ENCODE measurements around the gene ARRB1.
"Not testable (repeated sequence)": the region's sequence is repeated elsewhere in the genome, so short reads cannot be mapped to it uniquely, and the experiment has no call there.

Gene ARRB1

GRCh38 chr11:75351541-75351790 lies at the start of gene ARRB1:
Gene ARRB1, minus strand, starts transcription at chr11:75351661. Its CDS starts 54 bp downstream, at chr11:75351607.
- no peak for DNase-seq (ENCODE audit: low read depth)

DNA sequence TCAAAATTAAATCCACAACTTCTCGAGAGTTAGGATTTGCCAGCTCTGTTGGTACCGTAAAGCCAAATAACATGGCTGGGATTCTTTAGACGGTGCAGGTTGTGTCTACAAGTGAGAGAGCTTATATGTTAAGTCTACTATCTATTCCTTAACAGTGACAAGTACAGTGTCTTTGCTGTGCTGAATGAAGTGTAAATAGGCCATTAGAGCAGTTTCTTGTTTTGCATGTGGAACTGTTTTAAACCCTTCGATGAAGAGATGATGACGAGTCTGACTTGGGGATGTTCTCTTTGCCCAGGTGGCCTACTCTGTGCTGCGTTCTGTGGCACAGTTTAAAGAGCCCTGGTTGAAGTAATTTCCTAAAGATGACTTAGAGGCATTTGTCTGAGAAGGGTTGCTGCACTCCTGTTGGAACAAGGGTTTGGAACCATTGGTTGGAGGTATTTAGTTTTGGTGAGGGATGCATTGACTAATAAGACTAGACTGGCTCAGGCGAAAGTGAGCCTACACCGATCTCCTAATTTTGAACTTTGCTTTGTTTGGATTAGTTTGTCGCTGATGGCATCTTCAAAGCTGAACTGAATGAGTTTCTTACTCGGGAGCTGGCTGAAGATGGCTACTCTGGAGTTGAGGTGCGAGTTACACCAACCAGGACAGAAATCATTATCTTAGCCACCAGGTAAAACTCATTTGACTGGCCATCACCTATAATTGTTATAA lies 48.8 kb upstream of the ARRB1 start:
- DNase-seq (ENCODE audit: low read depth), result no peak

DNA sequence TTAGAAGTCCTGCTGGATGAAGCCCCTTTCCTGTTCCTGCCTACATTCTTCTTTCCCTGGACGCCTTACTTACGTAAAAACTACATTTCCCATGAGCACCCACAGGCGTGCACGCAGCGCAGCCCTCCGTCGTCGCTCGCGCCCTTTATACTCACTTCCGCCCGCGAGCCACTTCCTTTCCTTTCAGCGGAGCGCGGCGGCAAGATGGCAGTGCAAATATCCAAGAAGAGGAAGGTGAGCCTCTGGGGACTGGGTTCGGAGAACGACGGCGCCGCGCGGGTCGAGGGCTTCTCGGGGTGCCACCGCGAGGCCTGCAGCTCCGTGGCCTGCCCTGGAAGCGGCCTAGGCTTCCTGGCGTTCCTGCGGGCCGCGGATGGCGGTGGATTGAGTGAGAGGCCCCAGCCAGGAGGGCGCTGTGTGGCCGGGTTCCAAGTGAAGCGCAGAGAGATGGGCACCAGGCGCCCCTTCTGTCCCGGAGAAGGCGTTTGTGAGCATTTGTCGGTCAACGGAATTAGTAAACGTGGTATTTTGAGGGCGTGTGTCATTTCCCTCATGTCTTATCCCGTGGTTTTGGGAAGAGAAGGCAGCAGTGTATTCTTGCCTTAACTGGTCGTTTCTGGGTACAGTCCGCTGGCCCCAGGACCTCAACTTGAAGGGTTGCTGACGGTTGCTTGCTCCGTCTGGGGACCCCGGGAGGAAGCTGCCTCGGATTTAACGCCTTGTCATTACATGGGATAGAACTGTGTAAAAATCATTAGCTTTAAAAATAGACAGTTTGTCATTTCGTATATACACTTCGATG lies 48.1 kb upstream of the ARRB1 start, which contains the start of gene RPS3:
Gene RPS3, plus strand, starts transcription at position 175 of the 802 bp plus-strand sequence. Its CDS starts 30 bp downstream, at position 205.
- peak; percentile 78 for DNase-seq (ENCODE audit: low read depth)

- DNase-seq (ENCODE audit: low read depth), result no peak
Measured at GRCh38 chr11:75398906-75399305, 47.4 kb upstream of the ARRB1 start.

- DNase-seq (ENCODE audit: low read depth), result no peak
Measured at GRCh38 chr11:75394085-75394840, 42.8 kb upstream of the ARRB1 start.

DNA sequence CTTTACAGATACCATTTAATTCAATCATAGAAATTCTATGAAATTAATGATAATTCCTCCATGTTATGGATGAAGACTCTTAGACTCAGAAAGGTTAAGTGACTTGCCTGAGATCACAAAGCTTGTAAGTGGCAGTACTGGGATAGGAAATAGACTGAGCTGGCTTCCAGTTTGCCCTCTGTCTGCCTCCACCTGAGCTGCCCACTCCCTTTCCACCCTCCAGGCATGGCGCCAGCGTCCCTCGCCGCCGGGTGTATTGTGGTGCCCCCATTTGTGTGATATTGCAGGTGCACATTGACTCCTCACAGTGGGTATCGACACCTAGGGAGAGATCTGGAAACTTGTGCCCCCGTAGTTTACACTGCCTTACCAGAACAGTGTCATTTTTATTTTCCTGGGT lies 38.5 kb upstream of the ARRB1 start:
- DNase-seq (ENCODE audit: low read depth), result no peak

GRCh38 chr11:75389276-75389605 lies 37.8 kb upstream of the ARRB1 start:
- no peak for DNase-seq (ENCODE audit: low read depth)

- DNase-seq (ENCODE audit: low read depth), result peak; percentile 45
Measured at GRCh38 chr11:75388386-75389275, 37.2 kb upstream of the ARRB1 start.

DNA sequence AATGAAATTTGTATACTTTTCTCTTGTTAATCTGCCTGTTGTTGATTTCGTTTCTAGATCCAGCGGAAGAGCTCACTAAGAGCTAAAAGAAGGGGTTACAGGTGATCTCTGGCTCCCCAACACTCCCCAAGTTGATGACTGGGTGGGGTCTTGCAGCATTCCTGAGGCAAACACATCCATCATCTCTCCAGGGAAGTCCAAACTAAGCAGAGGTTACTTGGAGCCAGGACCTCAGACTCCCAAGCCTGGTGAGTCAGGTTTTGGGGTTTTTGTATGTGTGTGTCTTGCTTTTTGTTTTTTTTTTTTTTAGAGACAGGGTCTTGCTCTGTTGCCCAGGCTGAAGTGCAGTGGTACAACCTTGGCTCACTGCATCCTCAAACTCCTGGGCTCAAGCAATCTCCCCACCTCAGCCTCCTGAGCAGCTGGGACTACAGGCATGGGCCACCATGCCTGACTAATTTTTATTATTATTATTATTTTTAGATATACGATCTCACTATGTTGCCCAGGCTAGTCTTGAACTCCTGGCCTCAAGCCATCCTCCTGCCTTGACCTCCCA lies 36.4 kb upstream of the ARRB1 start:
- DNase-seq (ENCODE audit: low read depth), result no peak

DNA sequence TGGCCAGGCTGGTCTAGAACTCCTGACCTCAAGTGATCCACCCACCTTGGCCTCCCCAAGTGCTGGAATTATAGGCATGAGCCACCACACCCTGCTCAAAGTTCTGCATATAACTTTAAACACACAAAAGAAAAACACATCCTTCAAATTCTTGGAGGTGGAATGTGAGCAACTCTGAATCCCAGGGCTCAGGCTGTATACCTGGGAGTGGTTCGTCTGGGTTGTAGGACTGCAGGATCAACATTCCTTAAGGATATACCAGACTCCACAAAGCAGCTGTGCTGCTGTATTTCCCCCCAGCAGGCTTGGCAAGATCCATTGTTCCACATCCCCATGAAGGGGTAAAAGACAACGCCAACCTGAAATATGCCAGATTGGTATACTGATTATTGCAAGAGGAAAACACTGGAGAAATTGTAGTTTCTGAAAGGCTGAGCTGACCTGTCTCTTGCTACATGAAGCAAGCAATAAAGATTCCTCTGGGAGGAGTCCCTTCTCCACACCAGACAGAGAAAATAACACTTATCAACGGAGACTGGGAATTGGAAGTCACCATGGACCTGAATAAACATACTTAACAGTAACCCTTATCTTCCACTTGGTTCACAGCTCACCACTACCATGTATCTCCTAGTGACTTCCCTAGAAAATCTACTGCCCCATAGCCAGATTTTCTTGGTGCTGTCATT lies 35.6 kb upstream of the ARRB1 start:
- no peak for DNase-seq (ENCODE audit: low read depth)

GRCh38 chr11:75384438-75385080 lies 33.1 kb upstream of the ARRB1 start:
- peak; percentile 59 for DNase-seq (ENCODE audit: low read depth)

- DNase-seq (ENCODE audit: low read depth), result no peak
Measured at GRCh38 chr11:75383246-75383645, 31.8 kb upstream of the ARRB1 start.

DNA sequence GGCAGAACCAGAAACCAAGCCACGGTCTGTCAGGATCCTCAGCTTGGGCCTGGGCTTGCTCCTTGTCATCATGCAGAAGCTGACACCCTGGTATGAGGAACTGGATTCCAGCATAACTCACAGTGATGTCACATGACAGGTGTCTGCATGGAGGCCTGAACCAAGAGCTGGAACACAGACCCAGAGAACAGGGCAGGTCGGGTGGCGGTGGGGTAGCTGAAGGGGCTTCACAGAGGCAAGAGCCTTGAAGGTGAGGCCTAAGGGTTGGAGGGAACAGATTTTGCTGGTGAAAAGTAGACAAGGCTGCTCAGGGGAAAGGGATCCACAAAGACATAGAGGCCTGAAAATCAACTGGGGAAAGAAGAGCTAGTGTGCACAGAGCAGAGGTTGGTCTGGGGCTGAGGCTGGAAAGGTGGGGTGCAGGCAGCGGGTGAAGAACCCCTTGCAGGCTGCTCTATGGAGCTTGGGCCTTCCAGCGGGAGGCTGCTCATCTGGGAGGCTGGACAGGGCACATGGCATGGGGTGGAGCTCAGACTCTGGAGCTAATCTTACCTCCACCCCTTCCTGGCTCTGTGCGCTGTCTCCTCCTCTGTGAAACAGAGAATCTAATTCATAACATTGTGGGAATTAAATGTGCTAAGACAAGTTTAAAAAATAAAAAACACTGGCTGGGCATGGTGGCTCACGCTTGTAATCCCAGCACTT lies 29.4 kb upstream of the ARRB1 start:
- no peak for DNase-seq (ENCODE audit: low read depth)

GRCh38 chr11:75380245-75380644 lies 28.8 kb upstream of the ARRB1 start:
- no peak for DNase-seq (ENCODE audit: low read depth)

DNA sequence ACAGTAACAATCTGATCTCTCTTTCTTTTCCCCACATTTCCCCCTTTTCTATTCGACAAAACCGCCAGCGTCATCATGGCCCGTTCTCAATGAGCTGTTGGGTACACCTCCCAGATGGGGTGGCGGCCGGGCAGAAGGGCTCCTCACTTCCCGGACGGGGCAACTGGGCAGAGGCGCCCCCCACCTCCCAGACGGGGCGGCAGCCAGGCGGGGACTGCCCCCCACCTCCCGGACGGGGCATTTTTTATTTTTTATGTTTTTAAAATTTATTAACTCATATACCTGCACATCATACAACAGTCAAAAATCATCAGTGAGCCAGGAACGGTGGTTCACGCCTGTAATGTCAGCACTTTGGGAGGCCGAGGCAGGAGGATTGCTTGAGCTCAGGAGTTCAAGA lies 27.3 kb upstream of the ARRB1 start:
- not testable (repeated sequence) for DNase-seq (ENCODE audit: low read depth)

DNA sequence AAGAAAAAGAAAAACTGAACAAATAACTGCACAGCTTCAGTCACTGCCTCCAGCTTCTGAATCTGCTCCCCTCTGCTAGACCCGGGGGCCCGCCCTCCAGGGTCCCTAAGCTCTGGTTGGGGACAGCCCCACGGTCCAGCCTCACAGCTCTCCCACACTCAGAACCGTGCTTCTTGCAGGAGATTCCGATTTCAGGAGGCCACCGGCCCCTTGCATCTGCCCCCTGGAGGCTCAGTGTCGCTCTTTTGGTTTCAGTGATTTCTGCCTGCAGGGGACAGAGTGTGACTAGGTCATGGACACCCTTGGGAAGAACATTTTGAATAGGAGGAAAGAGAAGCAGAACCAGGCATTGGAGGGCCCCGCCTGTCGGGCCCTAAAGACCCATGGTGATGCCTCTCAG lies 24.7 kb upstream of the ARRB1 start:
- DNase-seq (ENCODE audit: low read depth), result no peak

DNA sequence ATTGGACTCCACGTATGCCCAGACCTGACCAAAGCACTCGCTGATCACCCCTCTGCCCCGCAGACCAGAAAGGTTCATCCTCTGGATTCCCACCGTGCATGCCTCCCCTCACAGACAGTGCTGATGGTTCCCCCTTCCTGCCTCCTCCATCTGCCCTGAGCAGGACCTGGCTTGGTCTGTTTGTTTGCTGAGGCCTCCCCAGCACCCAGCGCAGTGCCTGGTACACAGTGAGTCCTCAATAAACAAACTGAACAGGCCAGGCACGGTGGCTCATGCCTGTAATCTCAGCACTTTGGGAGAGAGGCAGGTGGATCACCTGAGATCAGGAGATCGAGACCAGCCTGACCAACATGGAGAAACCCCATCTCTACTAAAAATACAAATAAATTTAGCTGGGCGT lies 24.2 kb upstream of the ARRB1 start:
- no peak for DNase-seq (ENCODE audit: low read depth)

- no peak for DNase-seq (ENCODE audit: low read depth)
Measured at GRCh38 chr11:75374646-75375045, 23.2 kb upstream of the ARRB1 start.

DNA sequence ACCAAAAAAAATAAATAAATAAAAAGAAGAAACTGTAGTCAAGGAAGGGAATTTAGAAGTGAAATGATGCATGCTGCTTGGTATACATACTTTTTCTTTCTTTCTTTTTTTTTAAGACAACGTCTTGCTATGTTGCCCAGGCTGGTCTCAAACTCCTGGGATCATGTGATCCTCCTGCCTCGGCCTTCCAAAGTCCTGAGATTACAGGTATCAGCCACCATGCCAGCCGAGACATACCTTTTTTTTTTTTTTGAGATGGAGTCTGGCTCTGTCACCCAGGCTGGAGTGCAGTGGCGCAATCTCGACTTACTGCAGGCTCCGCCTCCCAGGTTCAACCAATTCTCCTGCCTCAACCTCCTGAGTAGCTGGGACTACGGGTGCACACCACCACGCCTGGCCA lies 21.7 kb upstream of the ARRB1 start:
- no peak for DNase-seq (ENCODE audit: low read depth)
